Right lobe of liver (tissue), 6 donors: ENCODE data around the gene COPA. TPM values are rescaled to one million over a fixed set of nuclear protein-coding genes. Genes with fewer than 3 reads are reported as not detected.
"Not testable (repeated sequence)": the region's sequence is repeated elsewhere in the genome, so short reads cannot be mapped to it uniquely, and the experiment has no call there.

Experiments used
- ATAC-seq, 4 donors: fragments of 200-7000 bp; cut with Tn5 transposase; one replicate each; pipeline ENCODE4 v1.9.1; 2020; ENCODE audit warnings: mild to moderate bottlenecking in 4 of 4, moderate library complexity in 4 of 4
- DNase-seq, 3 donors: peaks; one replicate each; pipeline ENCODE4 v3.0.0-alpha.2; 2020
- H3K27ac ChIP-seq, 3 donors: fragments of 200-600 bp; one replicate each; pipeline ENCODE4 v1.8.0; 2022
- H3K27me3 ChIP-seq, 2 donors: fragments of 200-600 bp; one replicate each; pipeline ENCODE4 v1.8.0; 2022
- H3K36me3 ChIP-seq, 4 donors: fragments of 200-600 bp; sonication (generic) in 1 of 4; one replicate each; pipeline versions ENCODE4 v1.5.1 to v1.8.0; 2017 to 2022; ENCODE audit warnings: control low read depth in 1 of 4
- H3K4me1 ChIP-seq, 4 donors: fragments of 200-600 bp; sonication (generic) in 1 of 4; one replicate each; pipeline versions ENCODE4 v1.5.1 to v1.8.0; 2017 to 2022; ENCODE audit warnings: control low read depth in 1 of 4
- H3K4me3 ChIP-seq, 3 donors: fragments of 200-600 bp; one replicate each; pipeline ENCODE4 v1.8.0; 2022
- H3K9me3 ChIP-seq, 4 donors: fragments of 200-600 bp; sonication (generic) in 1 of 4; one replicate each; pipeline versions ENCODE4 v1.5.1 to v1.8.0; 2017 to 2022; ENCODE audit warnings: control low read depth in 1 of 4
- CTCF ChIP-seq, 4 donors: fragments of 200-600 bp in 3 of 4; fragments of 450-650 bp in 1 of 4; IDR thresholded peaks; one replicate each; pipeline versions ENCODE4 v1.5.1 to v1.8.0; 2016 to 2022; ENCODE audit warnings: antibody characterized with exemption in 4 of 4, mild to moderate bottlenecking in 2 of 4
- POLR2A ChIP-seq: fragments of 450-650 bp; IDR thresholded peaks from one replicate; pipeline ENCODE4 v1.6.1; 2017; ENCODE audit warnings: antibody characterized with exemption, mild to moderate bottlenecking
- WGBS: methylation state at CpG from one replicate; pipeline ENCODE4 v1.1.6; 2018; ENCODE audit warnings: low coverage, low lambda C conversion rate; ENCODE audit not compliant: insufficient coverage; ENCODE audit errors: missing lambda C conversion rate; 5-methylcytosine and 5-hydroxymethylcytosine counted together
- intact Hi-C, 2 donors: fragments of 100-400 bp; cut with DNase I; formaldehyde crosslinking; loops; one replicate each; pipeline versions ENCODE4 v1.11.2 to v1.14.1; 2022
- total RNA-seq, 6 experiments: library from RNA; depleted of rRNA in 2 of 6; stranded (reverse); fragments of >200 nt in 2 of 6; fragmentation: NEBNext Ultra II Directional in 3 of 6; extraction: Animal tissue kit (Norgen Biotek cat#: 25700) in 3 of 6; gene quantifications; one replicate each; pipeline versions ENCODE4 v1.1.0 to v1.2.4, GENCODE V29; 2016 to 2023
- donor health status: DM: no; HTN: yes; CAD: no.
- donor health status: DM: no; HTN: no; CAD: no.
- donor health status: DM: no; HTN: no; CAD: no.
- donor health status: DM: no; HTN: yes; CAD: no.
- donor health status: DM: no; HTN: yes; CAD: no.

The COPA gene
- total RNA-seq, 6 experiments from 2014 or later = 75.5 to 109 (median 103) TPM

- Histone ChIP-seq H3K27me3 (no peaks in the 10 kb centered on the region), H3K9me3 (no peaks in the 10 kb centered on the region), H3K27ac (peak overlapping the region in 1 of 3 donors; percentile 5), H3K4me3 (no peak overlapping the region), H3K4me1 (peaks cover 0 to 23% (median 0%) of the 10 kb centered on the region in 4 donors), H3K36me3 (peaks cover 18 to 85% (median 47%) of the 10 kb centered on the region in 4 donors)
- intact Hi-C loops = loop anchor here in 1 of 2 donors (5.0 kb wide), 1 partner anchor 99 kb away; the partner anchor contains the start of gene CASQ1
- DNase-seq (peak; percentile 31 to 67 (median 57)), ATAC-seq (peak; percentile 84 to 89 (median 86))
- WGBS = 26% methylated on average over 11 of the region's 11 CpGs
- TF ChIP-seq CTCF (IDR thresholded peaks at IDR 0.05) (peak; percentile 75 to 88 (median 82)), POLR2A (no peak)
Observed at GRCh38 chr1:160291248-160292220, 51.5 kb downstream of the COPA start.

DNA sequence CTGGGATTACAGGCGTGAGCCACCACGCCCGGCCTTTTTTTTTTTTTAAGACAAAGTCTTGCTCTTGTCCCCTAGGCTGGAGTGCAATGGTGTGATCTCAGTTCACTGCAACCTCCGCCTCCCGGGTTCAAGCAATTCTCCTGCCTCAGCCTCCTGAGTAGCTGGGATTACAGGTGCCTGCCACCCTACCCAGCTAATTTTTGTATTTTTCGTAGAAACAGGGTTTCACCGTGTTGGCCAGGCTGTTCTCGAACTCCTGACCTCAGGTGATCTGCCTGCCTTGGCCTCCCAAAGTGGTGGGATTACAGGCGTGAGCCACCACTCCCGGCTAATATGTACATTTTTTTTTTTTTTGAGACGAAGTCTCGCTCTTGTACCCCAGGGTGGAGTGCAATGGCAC lies 55.3 kb downstream of the COPA start:
- DNase-seq, H3K27me3 ChIP-seq, ATAC-seq, H3K9me3 ChIP-seq, H3K4me3 ChIP-seq, H3K27ac ChIP-seq, intact Hi-C loops: not testable (repeated sequence)
- peaks cover 10 to 50% (median 24%) of the 10 kb centered on the region in 4 donors for H3K36me3 ChIP-seq
- 89% methylated on average over 11 of the region's 12 CpGs for WGBS
- peaks cover 0 to 32% (median 7%) of the 10 kb centered on the region in 4 donors for H3K4me1 ChIP-seq

DNA sequence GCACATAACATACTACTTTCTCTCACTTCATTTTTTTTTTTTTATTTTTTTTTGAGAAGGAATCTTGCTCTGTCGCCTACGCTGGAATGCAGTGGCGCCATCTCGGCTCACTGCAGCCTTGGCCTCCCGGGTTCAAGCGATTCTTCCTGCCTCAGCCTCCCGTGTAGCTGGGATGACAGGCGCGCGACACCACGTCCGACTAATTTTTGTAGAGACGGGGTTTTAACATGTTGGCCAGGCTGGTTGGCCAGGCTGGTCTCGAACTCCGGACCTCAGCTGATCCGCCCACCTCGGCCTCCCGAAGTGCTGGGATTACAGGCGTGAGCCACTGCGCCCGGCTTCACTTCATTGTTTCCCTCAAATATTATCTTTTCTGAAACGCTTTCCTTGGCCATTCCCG lies 57.5 kb downstream of the COPA start:
- peaks cover 3 to 50% (median 19%) of the 10 kb centered on the region in 4 donors for H3K36me3 ChIP-seq
- no peaks in the 10 kb centered on the region for H3K9me3 ChIP-seq
- TF ChIP-seq CTCF (IDR thresholded peaks at IDR 0.05) (no peak), POLR2A (no peak)
- peak overlapping the region; percentile 84 to 98 (median 92) for H3K4me3 ChIP-seq
- 82% methylated on average over 9 of the region's 23 CpGs for WGBS
- ATAC-seq (no peak), DNase-seq (no peak)
- H3K4me1 ChIP-seq = peaks cover 0 to 27% (median 7%) of the 10 kb centered on the region in 4 donors
- no peaks in the 10 kb centered on the region for H3K27me3 ChIP-seq
- intact Hi-C loops = no loop called here
- no peak overlapping the region for H3K27ac ChIP-seq

GRCh38 chr1:160284782-160285344 lies 58.2 kb downstream of the COPA start, which contains the start of gene PEX19:
Gene PEX19, minus strand, starts transcription at chr1:160285133. Its CDS starts 9 bp downstream, at chr1:160285124.
- Histone ChIP-seq H3K27ac (peak within 1 kb of the TSS; percentile 78 to 94 (median 87)), H3K4me3 (peak within 1 kb of the TSS; percentile 84 to 98 (median 92)), H3K27me3 (no peaks in the 10 kb centered on the region), H3K9me3 (no peaks in the 10 kb centered on the region), H3K4me1 (peaks cover 0 to 27% (median 7%) of the 10 kb centered on the region in 4 donors), H3K36me3 (peaks cover 0 to 50% (median 21%) of the 10 kb centered on the region in 4 donors)
- TF ChIP-seq POLR2A (peak; percentile 71), CTCF (IDR thresholded peaks at IDR 0.05) (no peak)
- 0% methylated on average over 16 of the region's 27 CpGs for WGBS
- ATAC-seq (peak; percentile 97 to 98 (median 97)), DNase-seq (peak; percentile 94 to 96 (median 96))
- intact Hi-C loops = no loop called here
